Stomach (tissue), 9 donors: ENCODE data around the gene NMNAT2. TPM values are rescaled to one million over a fixed set of nuclear protein-coding genes. Genes with fewer than 3 reads are reported as not detected.
A peak's percentile ranks its signal among the peaks of the same experiment; 100 is the strongest.

Experiments
- DNase-seq, 2 donors: peaks; one replicate each; pipeline versions ENCODE4 v3.0.0 to v3.0.0-alpha.2; 2013 to 2019
- H3K27ac ChIP-seq, 5 donors: fragments of 200-600 bp in 4 of 5; sonication (generic) in 4 of 5; one replicate each; pipeline ENCODE4 v1.5.1; 2013 to 2019; ENCODE audit warnings: mild to moderate bottlenecking in 1 of 5, moderate library complexity in 1 of 5
- H3K27me3 ChIP-seq, 3 donors: fragments of 200-600 bp; sonication (generic); one replicate each; pipeline ENCODE4 v1.5.1; 2017 to 2019; ENCODE audit warnings: mixed run types in 1 of 3
- H3K36me3 ChIP-seq, 4 donors: fragments of 200-600 bp; sonication (generic); 1 replicate in 3 of 4; 2 replicates in 1 of 4; pipeline ENCODE4 v1.5.1; 2016 to 2019
- H3K4me1 ChIP-seq, 4 donors: fragments of 200-600 bp; sonication (generic); one replicate each; pipeline ENCODE4 v1.5.1; 2016 to 2019
- H3K4me3 ChIP-seq, 4 donors: fragments of 200-600 bp; sonication (generic) in 3 of 4; one replicate each; pipeline ENCODE4 v1.5.1; 2016 to 2019; ENCODE audit warnings: mild to moderate bottlenecking in 1 of 4
- H3K9me3 ChIP-seq, 4 donors: fragments of 200-600 bp; sonication (generic); one replicate each; pipeline ENCODE4 v1.5.1; 2016 to 2019
- EP300 ChIP-seq: sonication (generic); formaldehyde crosslinking; IDR thresholded peaks from one replicate; pipeline ENCODE4 v1.6.1; 2017; ENCODE audit warnings: antibody characterized with exemption
- POLR2A ChIP-seq, 4 donors: fragments of 450-650 bp; IDR thresholded peaks; one replicate each; pipeline ENCODE4 v1.6.1; 2016; ENCODE audit warnings: antibody characterized with exemption in 4 of 4, control low read depth in 2 of 4, mild to moderate bottlenecking in 1 of 4, moderate library complexity in 1 of 4
- POLR2AphosphoS5 ChIP-seq, 3 donors: sonication (generic); formaldehyde crosslinking; IDR thresholded peaks; one replicate each; pipeline ENCODE4 v1.6.1; 2016; ENCODE audit warnings: antibody characterized with exemption in 3 of 3
- WGBS, 5 donors: extraction: QIAGEN DNeasy Blood & Tissue Kit in 3 of 5; methylation state at CpG; one replicate each; pipeline versions ENCODE4 v1.1.5 to v1.1.7; 2013 to 2018; 5-methylcytosine and 5-hydroxymethylcytosine counted together
- intact Hi-C: fragments of 100-400 bp; cut with DNase I; formaldehyde crosslinking; loops from one replicate; pipeline ENCODE4 v1.15.1; 2023; ENCODE audit warnings: low total_unique reads
- polyA plus RNA-seq, 3 donors: library from polyadenylated mRNA; stranded (reverse); fragments of 200-250 nt; gene quantifications; one replicate each; pipeline ENCODE4 v1.2.3, GENCODE V29; 2013
- total RNA-seq, 5 donors: library from RNA; depleted of rRNA; stranded (reverse); fragments of >200 nt; gene quantifications; one replicate each; pipeline versions ENCODE4 v1.1.0 to v1.2.3, GENCODE V29; 2014 to 2016
- TF ChIP-seq, protein P1 (sequence below), 7 experiments: fragments of 450-650 bp in 4 of 7; fragments of 200-600 bp in 3 of 7; sonication (generic) in 3 of 7; IDR thresholded peaks; one replicate each; pipeline ENCODE4 v1.5.1; 2016 to 2019; ENCODE audit warnings: antibody characterized with exemption in 7 of 7, control low read depth in 2 of 7, mild to moderate bottlenecking in 1 of 7
- donor health status: healthy with polysubstance abuse.
- donor health status: Bipolar disorder and iron deficiency.
- donor health status: healthy.

NMNAT2 gene
- total and polyA plus RNA-seq, 8 donors: 0.06 to 1.3 (median 0.51) TPM; not detected in 2

DNA sequence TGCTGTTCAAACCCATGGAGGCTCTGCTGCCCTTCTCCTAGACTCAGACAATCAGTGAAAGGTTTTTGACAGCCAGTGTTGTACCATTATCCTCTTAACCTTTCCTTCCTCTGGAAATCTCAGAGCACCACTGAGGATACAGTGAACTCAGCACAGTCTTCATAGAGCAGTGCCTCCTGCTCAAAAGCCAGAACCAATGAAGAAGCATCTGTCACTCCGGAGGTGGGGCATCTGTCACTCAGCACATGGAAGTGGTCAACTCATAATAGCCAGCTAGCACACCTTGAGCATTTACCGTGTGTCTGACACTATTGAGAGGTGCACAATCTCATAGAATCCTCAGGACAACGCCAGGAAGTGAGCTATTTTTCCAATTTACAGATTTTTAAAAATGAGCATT is 62.4 kb downstream of the NMNAT2 start:
- H3K4me1 ChIP-seq: no peaks in the 10 kb centered on the region
- H3K27me3 ChIP-seq: peaks cover 0 to 10% (median 0%) of the 10 kb centered on the region in 3 donors
- intact Hi-C loops: no loop called here
- WGBS, 5 donors: 79 to 93% (median 84%) methylated on average over 3 of the region's 3 CpGs
- TF ChIP-seq POLR2AphosphoS5 (IDR thresholded peaks at IDR 0.05): no peak
- TF ChIP-seq EP300: no peak
- no peak for TF ChIP-seq POLR2A (IDR thresholded peaks at IDR 0.05)
- TF ChIP-seq, protein P1, sequence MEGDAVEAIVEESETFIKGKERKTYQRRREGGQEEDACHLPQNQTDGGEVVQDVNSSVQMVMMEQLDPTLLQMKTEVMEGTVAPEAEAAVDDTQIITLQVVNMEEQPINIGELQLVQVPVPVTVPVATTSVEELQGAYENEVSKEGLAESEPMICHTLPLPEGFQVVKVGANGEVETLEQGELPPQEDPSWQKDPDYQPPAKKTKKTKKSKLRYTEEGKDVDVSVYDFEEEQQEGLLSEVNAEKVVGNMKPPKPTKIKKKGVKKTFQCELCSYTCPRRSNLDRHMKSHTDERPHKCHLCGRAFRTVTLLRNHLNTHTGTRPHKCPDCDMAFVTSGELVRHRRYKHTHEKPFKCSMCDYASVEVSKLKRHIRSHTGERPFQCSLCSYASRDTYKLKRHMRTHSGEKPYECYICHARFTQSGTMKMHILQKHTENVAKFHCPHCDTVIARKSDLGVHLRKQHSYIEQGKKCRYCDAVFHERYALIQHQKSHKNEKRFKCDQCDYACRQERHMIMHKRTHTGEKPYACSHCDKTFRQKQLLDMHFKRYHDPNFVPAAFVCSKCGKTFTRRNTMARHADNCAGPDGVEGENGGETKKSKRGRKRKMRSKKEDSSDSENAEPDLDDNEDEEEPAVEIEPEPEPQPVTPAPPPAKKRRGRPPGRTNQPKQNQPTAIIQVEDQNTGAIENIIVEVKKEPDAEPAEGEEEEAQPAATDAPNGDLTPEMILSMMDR (IDR thresholded peaks at IDR 0.05): no peak
- no peaks in the 10 kb centered on the region for H3K9me3 ChIP-seq
- no peak overlapping the region for H3K4me3 ChIP-seq
- DNase-seq: no peak
- H3K36me3 ChIP-seq: no peaks in the 10 kb centered on the region
- no peak overlapping the region for H3K27ac ChIP-seq

- Histone ChIP-seq H3K27ac (no peak overlapping the region), H3K9me3 (no peaks in the 10 kb centered on the region), H3K4me3 (no peak overlapping the region), H3K4me1 (peaks cover 0 to under 1% (median 0%) of the 10 kb centered on the region in 4 donors), H3K27me3 (peaks cover 0 to 10% (median 0%) of the 10 kb centered on the region in 3 donors), H3K36me3 (no peaks in the 10 kb centered on the region)
- intact Hi-C loops: no loop called here
- TF ChIP-seq, protein P1 (IDR thresholded peaks at IDR 0.05): no peak
- no peak for TF ChIP-seq POLR2A (IDR thresholded peaks at IDR 0.05)
- TF ChIP-seq POLR2AphosphoS5 (IDR thresholded peaks at IDR 0.05): no peak
- TF ChIP-seq EP300: no peak
- WGBS, 5 donors: 85 to 92% (median 87%) methylated on average over 6 of the region's 6 CpGs
- no peak for DNase-seq
Observed at GRCh38 chr1:183355181-183355580, 63.0 kb downstream of the NMNAT2 start.

DNA sequence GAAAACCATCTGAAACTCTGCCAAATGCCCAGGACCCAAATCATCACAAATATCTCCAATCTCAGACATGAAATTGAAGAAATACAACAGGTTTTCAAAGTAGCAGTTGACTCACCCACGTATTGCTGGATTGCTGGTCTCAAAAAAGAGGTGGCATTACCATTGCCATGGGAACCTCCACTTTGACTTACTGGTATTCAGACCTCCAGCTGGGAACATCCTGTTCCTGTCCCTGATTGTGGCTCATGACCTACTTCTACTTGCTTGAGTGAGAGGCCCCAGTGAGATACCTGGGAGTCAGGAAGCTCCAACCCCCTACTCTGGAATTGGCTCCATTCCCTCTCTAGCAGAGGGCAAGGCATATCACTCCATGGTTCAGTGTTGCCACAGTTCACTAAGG is 64.6 kb downstream of the NMNAT2 start:
- TF ChIP-seq POLR2AphosphoS5 (IDR thresholded peaks at IDR 0.05) (no peak), EP300 (no peak), POLR2A (IDR thresholded peaks at IDR 0.05) (no peak)
- TF ChIP-seq, protein P1 (IDR thresholded peaks at IDR 0.05): no peak
- intact Hi-C loops: no loop called here

GRCh38 chr1:183349201-183349711 is 68.9 kb downstream of the NMNAT2 start:
- intact Hi-C loops: no loop called here

More for the DNA sequence above, 64.6 kb downstream of the NMNAT2 start:
- Histone ChIP-seq H3K27me3 (peaks cover 0 to 7% (median 0%) of the 10 kb centered on the region in 3 donors), H3K4me3 (no peak overlapping the region), H3K36me3 (no peaks in the 10 kb centered on the region), H3K9me3 (no peaks in the 10 kb centered on the region), H3K27ac (no peak overlapping the region), H3K4me1 (peaks cover 0 to 13% (median 5%) of the 10 kb centered on the region in 4 donors)
- no peak for DNase-seq
- WGBS, 5 donors: 60 to 81% (median 74%) methylated on average over 1 of the region's 1 CpG

GRCh38 chr1:183346276-183346732 is 71.9 kb downstream of the NMNAT2 start:
- intact Hi-C loops: no loop called here
- H3K27me3 ChIP-seq: no peaks in the 10 kb centered on the region
- no peaks in the 10 kb centered on the region for H3K36me3 ChIP-seq
- 35 to 40% (median 38%) methylated on average over 8 of the region's 8 CpGs for WGBS, 5 donors
- H3K27ac ChIP-seq: no peak overlapping the region
- peak in 1 of 2 donors; percentile 9 for DNase-seq
- H3K4me1 ChIP-seq: peaks cover 0 to 16% (median 5%) of the 10 kb centered on the region in 4 donors
- H3K4me3 ChIP-seq: no peak overlapping the region
- H3K9me3 ChIP-seq: no peaks in the 10 kb centered on the region
- no peak for TF ChIP-seq EP300
- TF ChIP-seq, protein P1 (IDR thresholded peaks at IDR 0.05): no peak
- no peak for TF ChIP-seq POLR2AphosphoS5 (IDR thresholded peaks at IDR 0.05)
- TF ChIP-seq POLR2A (IDR thresholded peaks at IDR 0.05): no peak

More at GRCh38 chr1:183349201-183349711, 68.9 kb downstream of the NMNAT2 start:
- TF ChIP-seq POLR2AphosphoS5 (IDR thresholded peaks at IDR 0.05) (no peak), EP300 (no peak)
- no peaks in the 10 kb centered on the region for H3K9me3 ChIP-seq
- 31 to 44% (median 34%) methylated on average over 6 of the region's 6 CpGs for WGBS, 5 donors
- peak in 1 of 2 donors; percentile 72 for DNase-seq
- H3K27ac ChIP-seq: peak overlapping the region in 2 of 5 donors; percentile 25 to 60
- H3K27me3 ChIP-seq: no peaks in the 10 kb centered on the region
- H3K4me3 ChIP-seq: no peak overlapping the region
- peaks cover 0 to 16% (median 5%) of the 10 kb centered on the region in 4 donors for H3K4me1 ChIP-seq
- H3K36me3 ChIP-seq: no peaks in the 10 kb centered on the region
